OCI-LY7 (cell line): ENCODE data around the gene MACROD2.

Experiments used
- EZH2phosphoT487 ChIP-seq: fragments of 200-600 bp; sonication (generic); IDR thresholded peaks from 2 replicates; pipeline ENCODE4 v1.6.1; 2018; ENCODE audit warnings: low read depth, borderline replicate concordance, mild to moderate bottlenecking, mixed run types, antibody characterized with exemption, low read length, moderate library complexity, mixed read lengths
- TF ChIP-seq, protein P1 (sequence below): fragments of 200-600 bp; sonication (generic); conservative IDR thresholded peaks from 2 replicates; pipeline ENCODE4 v1.5.1; 2014; ENCODE audit warnings: mild to moderate bottlenecking, antibody characterized with exemption, low read length, moderate library complexity, mixed read lengths

DNA sequence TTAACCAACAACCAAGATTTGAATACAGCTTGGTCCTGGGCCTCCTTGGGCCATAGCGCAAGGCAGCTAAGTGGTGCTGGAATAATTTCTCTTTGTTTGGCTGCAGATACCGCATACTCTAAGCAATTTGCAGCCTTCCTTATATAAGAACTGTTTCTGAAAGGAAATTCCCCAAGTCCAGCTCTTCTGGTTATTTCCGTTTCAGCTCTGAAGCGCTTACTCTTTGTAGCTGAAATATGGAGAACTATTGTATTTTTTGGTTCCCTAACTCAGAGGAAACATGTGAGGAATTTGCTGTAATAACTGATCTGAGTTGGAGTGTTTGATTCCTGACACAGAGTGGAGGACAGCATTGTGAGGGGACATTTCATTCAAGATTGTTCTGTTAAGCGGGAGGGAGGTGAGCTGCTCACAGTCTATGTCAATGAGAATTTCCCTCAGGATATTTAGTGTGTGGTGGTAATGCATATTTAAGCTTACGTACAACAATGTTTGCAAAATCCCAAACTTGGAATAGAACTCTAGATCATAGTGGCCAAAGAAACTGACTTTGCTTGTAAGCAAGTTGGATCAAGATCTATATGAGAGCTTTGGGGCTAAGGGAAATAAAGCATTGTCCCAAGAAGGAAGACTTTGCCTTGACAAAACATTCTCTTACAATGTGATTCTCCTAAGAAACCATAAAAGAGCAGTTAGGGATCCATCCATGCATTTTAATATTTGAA is 918.7 kb downstream of the MACROD2 start:
- TF ChIP-seq, protein P1, sequence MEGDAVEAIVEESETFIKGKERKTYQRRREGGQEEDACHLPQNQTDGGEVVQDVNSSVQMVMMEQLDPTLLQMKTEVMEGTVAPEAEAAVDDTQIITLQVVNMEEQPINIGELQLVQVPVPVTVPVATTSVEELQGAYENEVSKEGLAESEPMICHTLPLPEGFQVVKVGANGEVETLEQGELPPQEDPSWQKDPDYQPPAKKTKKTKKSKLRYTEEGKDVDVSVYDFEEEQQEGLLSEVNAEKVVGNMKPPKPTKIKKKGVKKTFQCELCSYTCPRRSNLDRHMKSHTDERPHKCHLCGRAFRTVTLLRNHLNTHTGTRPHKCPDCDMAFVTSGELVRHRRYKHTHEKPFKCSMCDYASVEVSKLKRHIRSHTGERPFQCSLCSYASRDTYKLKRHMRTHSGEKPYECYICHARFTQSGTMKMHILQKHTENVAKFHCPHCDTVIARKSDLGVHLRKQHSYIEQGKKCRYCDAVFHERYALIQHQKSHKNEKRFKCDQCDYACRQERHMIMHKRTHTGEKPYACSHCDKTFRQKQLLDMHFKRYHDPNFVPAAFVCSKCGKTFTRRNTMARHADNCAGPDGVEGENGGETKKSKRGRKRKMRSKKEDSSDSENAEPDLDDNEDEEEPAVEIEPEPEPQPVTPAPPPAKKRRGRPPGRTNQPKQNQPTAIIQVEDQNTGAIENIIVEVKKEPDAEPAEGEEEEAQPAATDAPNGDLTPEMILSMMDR = no peak
- TF ChIP-seq EZH2phosphoT487 = no peak
